Mammary epithelial cell (primary cell): Measurements from ENCODE around the gene TSHR.

ENCODE experiments used
- EZH2 ChIP-seq: IDR thresholded peaks from 2 replicates; pipeline ENCODE4 v1.6.1; 2012; ENCODE audit warnings: low read length, inconsistent platforms, borderline replicate concordance
- TF ChIP-seq, protein P1 (sequence below), 2 donors: IDR thresholded peaks in 1 of 2; conservative IDR thresholded peaks in 1 of 2; 2 replicates each; pipeline ENCODE4 v1.5.1; 2011 to 2012; ENCODE audit warnings: inconsistent platforms in 2 of 2, low read length in 2 of 2, mild to moderate bottlenecking in 2 of 2, control low read depth in 1 of 2, low read depth in 1 of 2; ENCODE audit not compliant: insufficient read depth in 1 of 2; ENCODE audit errors: extremely low read depth in 1 of 2

DNA sequence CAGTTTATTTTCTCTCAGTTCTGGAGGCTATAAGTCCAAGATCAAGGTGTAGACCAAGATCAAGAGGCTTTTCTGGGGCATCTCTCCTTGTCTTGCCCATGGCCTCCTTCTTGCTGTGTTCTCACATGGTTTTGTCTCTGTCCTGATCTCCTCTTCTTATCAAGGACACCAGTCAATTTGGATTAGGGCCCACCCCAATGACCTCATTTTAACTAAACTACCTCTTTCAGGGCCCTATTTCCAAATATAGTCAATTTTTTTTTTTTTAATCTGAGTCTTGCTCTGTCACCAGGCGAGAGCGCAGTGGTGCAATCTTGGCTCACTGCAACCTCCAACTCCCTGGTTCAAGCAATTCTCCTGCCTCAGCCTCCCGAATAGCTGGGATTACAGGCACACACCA is 50.8 kb downstream of the TSHR start:
- TF ChIP-seq, protein P1, sequence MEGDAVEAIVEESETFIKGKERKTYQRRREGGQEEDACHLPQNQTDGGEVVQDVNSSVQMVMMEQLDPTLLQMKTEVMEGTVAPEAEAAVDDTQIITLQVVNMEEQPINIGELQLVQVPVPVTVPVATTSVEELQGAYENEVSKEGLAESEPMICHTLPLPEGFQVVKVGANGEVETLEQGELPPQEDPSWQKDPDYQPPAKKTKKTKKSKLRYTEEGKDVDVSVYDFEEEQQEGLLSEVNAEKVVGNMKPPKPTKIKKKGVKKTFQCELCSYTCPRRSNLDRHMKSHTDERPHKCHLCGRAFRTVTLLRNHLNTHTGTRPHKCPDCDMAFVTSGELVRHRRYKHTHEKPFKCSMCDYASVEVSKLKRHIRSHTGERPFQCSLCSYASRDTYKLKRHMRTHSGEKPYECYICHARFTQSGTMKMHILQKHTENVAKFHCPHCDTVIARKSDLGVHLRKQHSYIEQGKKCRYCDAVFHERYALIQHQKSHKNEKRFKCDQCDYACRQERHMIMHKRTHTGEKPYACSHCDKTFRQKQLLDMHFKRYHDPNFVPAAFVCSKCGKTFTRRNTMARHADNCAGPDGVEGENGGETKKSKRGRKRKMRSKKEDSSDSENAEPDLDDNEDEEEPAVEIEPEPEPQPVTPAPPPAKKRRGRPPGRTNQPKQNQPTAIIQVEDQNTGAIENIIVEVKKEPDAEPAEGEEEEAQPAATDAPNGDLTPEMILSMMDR (conservative IDR thresholded peaks at IDR 0.05 in 1 of 2, IDR thresholded peaks at IDR 0.05 in 1 of 2; ENCODE audit: extremely low read depth in 1 of 2, insufficient read depth in 1 of 2, low read depth in 1 of 2, low read length in 2 of 2) = no peak
- TF ChIP-seq EZH2 = no peak
